ENCODE measurements around the gene PODN. TPM values are rescaled to one million over a fixed set of nuclear protein-coding genes. Genes with fewer than 3 reads are reported as not detected.

The PODN gene
- total RNA-seq, 4 donors from 2014 or later, result 78.6 to 150 (median 113) TPM

DNA sequence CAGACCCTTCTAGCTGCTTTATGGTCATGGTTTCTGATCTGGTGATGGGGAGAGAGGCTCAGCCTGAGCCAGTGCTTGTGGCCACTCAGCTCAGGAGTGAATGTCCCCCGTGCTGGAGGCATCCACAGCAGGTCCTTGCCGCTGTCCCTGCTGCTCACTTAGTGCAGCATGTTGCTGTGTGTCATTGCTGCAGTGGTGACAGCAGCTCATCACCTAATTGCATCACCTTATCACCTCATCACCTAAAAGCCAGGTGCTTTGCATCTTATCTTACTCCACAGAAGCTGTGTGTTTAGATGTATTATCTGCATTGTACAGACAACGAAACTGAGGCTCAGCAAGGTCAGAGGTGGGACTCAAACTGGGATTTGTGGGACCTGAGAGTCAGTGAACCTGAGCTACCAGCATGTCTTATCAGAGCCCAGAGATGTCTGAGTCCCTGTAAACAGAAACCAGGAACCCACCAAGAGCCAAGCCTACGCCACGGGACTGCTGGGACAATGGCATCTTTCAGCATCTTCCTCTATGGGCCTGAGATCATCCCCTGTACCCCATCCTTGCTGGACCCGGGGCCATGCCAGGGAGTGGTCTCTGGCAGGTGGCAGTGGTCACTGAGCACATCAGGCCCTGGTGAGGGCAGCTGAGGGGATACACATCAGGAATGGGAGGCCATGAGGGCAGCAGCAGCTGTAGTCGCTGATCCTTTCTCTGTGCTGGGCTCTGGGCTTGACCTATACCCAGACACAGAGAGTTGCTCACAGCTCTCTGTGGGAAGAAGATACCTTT is 6.5 kb downstream of the PODN start:
- peak overlapping the region in 1 of 4 donors; percentile 6 for H3K27ac ChIP-seq (replicated peaks in 1 of 4)
- peaks cover 0 to 9% (median 0%) of the 10 kb centered on the region in 4 donors for H3K36me3 ChIP-seq
- intact Hi-C loops (cut with DNase I), result loop anchor here (10.0 kb wide), 1 partner anchor 116 kb away; no protein-coding TSS in a partner anchor
- 88% methylated on average over 4 of the region's 7 CpGs for WGBS
- no peak overlapping the region for H3K4me3 ChIP-seq
- H3K27me3 ChIP-seq, result peaks cover 0 to 3% (median 0%) of the 10 kb centered on the region in 4 donors
- TF ChIP-seq POLR2A (IDR thresholded peaks at IDR 0.05; ENCODE audit: low read depth), result no peak
- no peak for TF ChIP-seq EP300 (IDR thresholded peaks at IDR 0.05)
- TF ChIP-seq, protein P1, sequence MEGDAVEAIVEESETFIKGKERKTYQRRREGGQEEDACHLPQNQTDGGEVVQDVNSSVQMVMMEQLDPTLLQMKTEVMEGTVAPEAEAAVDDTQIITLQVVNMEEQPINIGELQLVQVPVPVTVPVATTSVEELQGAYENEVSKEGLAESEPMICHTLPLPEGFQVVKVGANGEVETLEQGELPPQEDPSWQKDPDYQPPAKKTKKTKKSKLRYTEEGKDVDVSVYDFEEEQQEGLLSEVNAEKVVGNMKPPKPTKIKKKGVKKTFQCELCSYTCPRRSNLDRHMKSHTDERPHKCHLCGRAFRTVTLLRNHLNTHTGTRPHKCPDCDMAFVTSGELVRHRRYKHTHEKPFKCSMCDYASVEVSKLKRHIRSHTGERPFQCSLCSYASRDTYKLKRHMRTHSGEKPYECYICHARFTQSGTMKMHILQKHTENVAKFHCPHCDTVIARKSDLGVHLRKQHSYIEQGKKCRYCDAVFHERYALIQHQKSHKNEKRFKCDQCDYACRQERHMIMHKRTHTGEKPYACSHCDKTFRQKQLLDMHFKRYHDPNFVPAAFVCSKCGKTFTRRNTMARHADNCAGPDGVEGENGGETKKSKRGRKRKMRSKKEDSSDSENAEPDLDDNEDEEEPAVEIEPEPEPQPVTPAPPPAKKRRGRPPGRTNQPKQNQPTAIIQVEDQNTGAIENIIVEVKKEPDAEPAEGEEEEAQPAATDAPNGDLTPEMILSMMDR (IDR thresholded peaks at IDR 0.05), result no peak
- TF ChIP-seq POLR2AphosphoS5 (IDR thresholded peaks at IDR 0.05), result no peak
- no peaks in the 10 kb centered on the region for H3K9me3 ChIP-seq
- peaks cover 0 to 9% (median 5%) of the 10 kb centered on the region in 4 donors for H3K4me1 ChIP-seq
- no peak for DNase-seq (ENCODE audit: extremely low spot score)

DNA sequence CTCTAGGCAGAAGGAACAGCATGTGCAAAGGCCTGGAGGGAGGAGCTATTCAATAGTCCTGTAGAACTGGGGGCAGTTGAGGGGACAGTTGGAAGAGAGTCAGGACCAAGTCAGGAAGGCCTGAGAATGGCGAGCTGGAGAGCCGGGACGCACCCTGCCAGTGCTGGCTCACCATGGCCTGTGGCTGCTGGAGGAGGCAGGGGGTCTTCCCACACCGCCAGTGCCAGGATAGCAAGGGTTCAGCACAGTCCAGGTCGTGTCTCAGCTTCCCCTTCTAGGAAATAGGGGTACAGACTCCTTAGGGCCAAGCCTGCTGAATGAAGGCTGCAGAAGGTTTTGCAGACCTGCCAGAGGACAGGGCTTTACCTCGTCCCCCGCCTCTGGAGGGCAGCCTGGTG is 7.3 kb downstream of the PODN start:
- Histone ChIP-seq H3K27ac (replicated peaks in 1 of 4) (no peak overlapping the region), H3K9me3 (no peaks in the 10 kb centered on the region), H3K4me3 (no peak overlapping the region), H3K36me3 (peaks cover 0 to 9% (median 0%) of the 10 kb centered on the region in 4 donors), H3K27me3 (no peaks in the 10 kb centered on the region), H3K4me1 (peaks cover 0 to 17% (median 9%) of the 10 kb centered on the region in 4 donors)
- DNase-seq (ENCODE audit: extremely low spot score), result no peak
- intact Hi-C loops (cut with DNase I), result loop anchor here (10.0 kb wide), 1 partner anchor 116 kb away; no protein-coding TSS in a partner anchor
- 82% methylated on average over 5 of the region's 7 CpGs for WGBS
- TF ChIP-seq EP300 (IDR thresholded peaks at IDR 0.05) (no peak), POLR2AphosphoS5 (IDR thresholded peaks at IDR 0.05) (no peak), POLR2A (IDR thresholded peaks at IDR 0.05; ENCODE audit: low read depth) (no peak)
- TF ChIP-seq, protein P1 (IDR thresholded peaks at IDR 0.05), result no peak

DNA sequence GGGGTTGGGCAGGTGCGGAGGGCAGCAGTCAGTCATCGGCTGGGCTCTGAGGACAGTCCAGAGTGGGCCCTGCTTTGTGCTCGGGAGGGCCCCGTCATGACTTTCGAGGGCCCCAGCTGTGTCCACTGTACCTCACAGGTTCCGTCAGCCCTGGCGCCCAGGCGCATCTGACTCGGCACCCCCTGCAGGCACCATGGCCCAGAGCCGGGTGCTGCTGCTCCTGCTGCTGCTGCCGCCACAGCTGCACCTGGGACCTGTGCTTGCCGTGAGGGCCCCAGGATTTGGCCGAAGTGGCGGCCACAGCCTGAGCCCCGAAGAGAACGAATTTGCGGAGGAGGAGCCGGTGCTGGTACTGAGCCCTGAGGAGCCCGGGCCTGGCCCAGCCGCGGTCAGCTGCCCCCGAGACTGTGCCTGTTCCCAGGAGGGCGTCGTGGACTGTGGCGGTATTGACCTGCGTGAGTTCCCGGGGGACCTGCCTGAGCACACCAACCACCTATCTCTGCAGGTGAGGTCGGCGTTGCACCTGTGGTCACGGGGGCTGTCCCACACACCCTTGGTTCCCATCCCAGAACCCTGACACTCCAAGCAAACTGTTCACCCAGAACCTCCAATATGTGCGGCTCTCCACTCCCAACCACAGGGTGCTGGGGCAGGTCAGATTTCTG is 7.8 kb downstream of the PODN start:
- Histone ChIP-seq H3K36me3 (peaks cover 0 to 9% (median 0%) of the 10 kb centered on the region in 4 donors), H3K4me1 (peaks cover 0 to 20% (median 12%) of the 10 kb centered on the region in 4 donors), H3K4me3 (no peak overlapping the region), H3K27me3 (no peaks in the 10 kb centered on the region), H3K9me3 (no peaks in the 10 kb centered on the region), H3K27ac (replicated peaks in 1 of 4) (no peak overlapping the region)
- TF ChIP-seq POLR2AphosphoS5 (IDR thresholded peaks at IDR 0.05) (no peak), EP300 (IDR thresholded peaks at IDR 0.05) (no peak), POLR2A (IDR thresholded peaks at IDR 0.05; ENCODE audit: low read depth) (no peak)
- TF ChIP-seq, protein P1 (IDR thresholded peaks at IDR 0.05), result no peak
- 100% methylated on average over 4 of the region's 31 CpGs for WGBS
- DNase-seq (ENCODE audit: extremely low spot score), result no peak
- intact Hi-C loops (cut with DNase I), result loop anchor here (10.0 kb wide), 1 partner anchor 115 kb away; no protein-coding TSS in a partner anchor

DNA sequence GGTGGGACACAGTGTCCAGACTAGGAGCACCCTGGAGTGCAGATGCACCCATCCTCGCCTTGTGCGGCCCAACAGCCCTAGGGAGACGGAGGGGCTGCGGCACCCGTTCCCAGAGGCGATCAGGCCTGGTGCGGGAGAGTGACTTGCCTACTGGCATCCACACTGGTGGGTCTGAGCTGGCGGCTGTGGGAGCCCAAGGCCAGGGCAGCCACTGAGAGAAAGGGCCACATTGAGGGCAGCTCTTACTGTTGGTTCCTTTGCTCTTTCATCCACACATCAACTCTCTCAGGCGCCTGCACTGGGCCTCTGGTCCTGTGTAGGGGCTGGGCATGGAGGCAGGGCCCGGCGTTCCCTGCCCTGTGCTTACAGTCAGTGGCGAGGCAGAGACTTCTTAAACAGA is 8.6 kb downstream of the PODN start:
- Histone ChIP-seq H3K9me3 (no peaks in the 10 kb centered on the region), H3K27me3 (no peaks in the 10 kb centered on the region), H3K36me3 (peaks cover 0 to 9% (median 0%) of the 10 kb centered on the region in 4 donors), H3K4me3 (no peak overlapping the region), H3K27ac (replicated peaks in 1 of 4) (no peak overlapping the region), H3K4me1 (peaks cover 0 to 20% (median 15%) of the 10 kb centered on the region in 4 donors)
- intact Hi-C loops (cut with DNase I), result no loop called here
- TF ChIP-seq EP300 (IDR thresholded peaks at IDR 0.05) (no peak), POLR2AphosphoS5 (IDR thresholded peaks at IDR 0.05) (no peak), POLR2A (IDR thresholded peaks at IDR 0.05; ENCODE audit: low read depth) (no peak)
- TF ChIP-seq, protein P1 (IDR thresholded peaks at IDR 0.05), result no peak
- WGBS, result 96% methylated on average over 9 of the region's 12 CpGs
- no peak for DNase-seq (ENCODE audit: extremely low spot score)

All from esophagus muscularis mucosa (tissue), 4 donors.